Mucosa of rectum (tissue), 2 donors: ENCODE results near the gene PLA2G15.
"Not testable (repeated sequence)": the region's sequence is repeated elsewhere in the genome, so short reads cannot be mapped to it uniquely, and the experiment has no call there.

Source experiments
- H3K27ac ChIP-seq, 2 donors: one replicate each; pipeline ENCODE4 v1.7.0; 2013; ENCODE audit warnings: inconsistent platforms in 2 of 2, low read depth in 2 of 2, low read length in 2 of 2
- H3K27me3 ChIP-seq, 2 donors: one replicate each; pipeline ENCODE4 v1.7.0; 2013; ENCODE audit warnings: low read length in 2 of 2; ENCODE audit not compliant: control insufficient read depth in 2 of 2, insufficient read depth in 2 of 2
- H3K36me3 ChIP-seq, 2 donors: one replicate each; pipeline ENCODE4 v1.7.0; 2013; ENCODE audit warnings: low read length in 2 of 2; ENCODE audit not compliant: control insufficient read depth in 2 of 2, insufficient read depth in 2 of 2
- H3K4me1 ChIP-seq, 2 donors: one replicate each; pipeline ENCODE4 v1.7.0; 2013; ENCODE audit warnings: low read length in 2 of 2, mild to moderate bottlenecking in 1 of 2; ENCODE audit not compliant: control insufficient read depth in 2 of 2, insufficient read depth in 2 of 2
- H3K4me3 ChIP-seq, 2 donors: one replicate each; pipeline ENCODE4 v1.7.0; 2013; ENCODE audit warnings: low read length in 2 of 2
- H3K9ac ChIP-seq, 2 donors: one replicate each; pipeline ENCODE4 v1.7.0; 2013; ENCODE audit warnings: low read length in 2 of 2, low read depth in 1 of 2, mild to moderate bottlenecking in 1 of 2
- H3K9me3 ChIP-seq, 2 donors: one replicate each; pipeline ENCODE4 v1.7.0; 2013; ENCODE audit warnings: low read length in 2 of 2; ENCODE audit not compliant: control insufficient read depth in 2 of 2
- donor health status: healthy.
- donor health status: Normal muscosa, but diverticular disease.

Gene PLA2G15

DNA sequence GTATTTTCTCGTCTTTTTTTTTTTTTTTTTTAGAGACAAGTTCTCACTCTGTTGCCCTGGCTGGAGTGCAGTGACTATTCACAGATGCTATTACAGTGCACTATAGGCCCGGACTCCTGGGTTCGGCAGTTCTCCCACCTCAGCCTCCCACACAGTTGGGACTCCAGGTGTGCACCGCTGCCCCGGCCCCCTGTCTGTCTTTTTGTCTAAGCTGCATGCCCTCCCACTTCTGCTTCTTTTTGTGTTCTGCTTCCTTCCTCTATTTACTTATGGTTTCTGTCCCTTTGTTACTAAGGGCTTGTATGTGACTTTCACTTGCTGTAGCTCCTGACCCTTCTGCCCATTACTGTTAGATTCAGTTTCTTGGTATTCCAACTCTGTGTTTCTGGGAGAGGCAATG, 39.7 kb downstream of the PLA2G15 start:
- Histone ChIP-seq H3K27me3 (no peaks in the 10 kb centered on the region), H3K9me3 (no peaks in the 10 kb centered on the region), H3K4me1 (peaks cover 11 to 36% of the 10 kb centered on the region in 2 donors), H3K36me3 (peaks cover 2 to 19% of the 10 kb centered on the region in 2 donors), H3K27ac (peak overlapping the region in 1 of 2 donors; percentile 64), H3K9ac (no peak overlapping the region), H3K4me3 (peak overlapping the region in 1 of 2 donors; percentile 4)

- peak overlapping the region in 1 of 2 donors; percentile 64 for H3K27ac ChIP-seq
- no peaks in the 10 kb centered on the region for H3K9me3 ChIP-seq
- H3K4me3 ChIP-seq: no peak overlapping the region
- H3K9ac ChIP-seq: no peak overlapping the region
- H3K4me1 ChIP-seq: peaks cover 11 to 40% of the 10 kb centered on the region in 2 donors
- no peaks in the 10 kb centered on the region for H3K27me3 ChIP-seq
- peaks cover 6 to 25% of the 10 kb centered on the region in 2 donors for H3K36me3 ChIP-seq
These were observed 40.5 kb downstream of the PLA2G15 start for GRCh38 chr16:68285683-68286082.

- Histone ChIP-seq H3K4me3 (peak overlapping the region in 1 of 2 donors; percentile 42), H3K27ac (peak overlapping the region in 1 of 2 donors; percentile 50), H3K9ac (peak overlapping the region in 1 of 2 donors; percentile 20), H3K4me1 (peaks cover 11 to 38% of the 10 kb centered on the region in 2 donors), H3K27me3 (no peaks in the 10 kb centered on the region), H3K9me3 (no peaks in the 10 kb centered on the region), H3K36me3 (peaks cover 12 to 29% of the 10 kb centered on the region in 2 donors)
These were observed 41.2 kb downstream of the PLA2G15 start for GRCh38 chr16:68286153-68287074.

DNA sequence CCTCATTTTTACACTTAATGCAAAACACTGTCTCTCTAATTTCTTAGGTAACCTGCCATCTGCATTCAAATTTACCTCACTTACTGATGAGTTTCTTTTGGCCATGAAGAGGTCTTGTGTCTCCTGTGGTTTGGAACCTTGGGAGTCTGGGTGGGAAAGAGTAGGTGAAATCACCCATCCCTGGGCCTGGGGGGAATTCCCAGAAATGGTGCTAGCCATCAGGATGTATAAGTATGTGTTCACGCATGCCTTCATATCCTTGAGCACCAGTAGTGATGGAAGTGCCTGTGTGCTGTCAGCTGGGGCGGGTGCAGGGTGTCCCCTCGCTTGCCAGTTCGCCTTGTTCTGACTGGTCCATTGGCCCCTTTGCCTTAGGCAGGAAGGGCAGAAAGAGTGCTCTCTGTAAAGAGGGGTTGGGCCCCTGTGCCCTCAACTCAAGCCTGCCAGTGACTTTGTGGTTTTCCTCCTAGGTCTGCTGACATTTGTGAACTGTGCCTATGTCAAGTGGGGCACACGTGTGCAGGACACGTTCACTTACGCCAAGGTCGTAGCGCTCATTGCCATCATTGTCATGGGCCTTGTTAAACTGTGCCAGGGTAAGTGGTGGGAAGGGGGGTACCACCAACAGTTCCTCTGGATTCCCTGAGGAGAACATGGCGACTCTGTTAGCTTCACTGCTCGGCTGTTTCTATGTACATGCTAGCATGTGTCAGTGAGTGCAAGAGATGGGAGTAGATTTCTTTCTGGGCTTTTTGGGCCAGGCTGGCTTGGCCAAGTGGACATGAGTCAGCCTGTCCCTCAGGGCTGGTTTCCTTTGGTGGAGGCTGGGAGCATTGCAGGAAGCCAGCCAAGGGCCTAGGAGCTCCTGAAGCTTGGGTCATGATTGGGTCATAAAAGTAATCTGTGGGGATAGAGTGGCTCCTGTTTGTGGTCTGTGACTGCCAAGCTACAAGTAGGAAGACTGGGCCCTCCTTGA, 42.4 kb downstream of the PLA2G15 start:
- Histone ChIP-seq H3K27me3 (no peaks in the 10 kb centered on the region), H3K36me3 (peaks cover 21 to 37% of the 10 kb centered on the region in 2 donors), H3K4me1 (peaks cover 11 to 37% of the 10 kb centered on the region in 2 donors), H3K9ac (no peak overlapping the region), H3K9me3 (no peaks in the 10 kb centered on the region), H3K27ac (peak overlapping the region; percentile 8 to 43), H3K4me3 (no peak overlapping the region)

- Histone ChIP-seq H3K36me3 (peaks cover 23 to 42% of the 10 kb centered on the region in 2 donors), H3K9me3 (no peaks in the 10 kb centered on the region), H3K27me3 (no peaks in the 10 kb centered on the region), H3K27ac (no peak overlapping the region), H3K4me1 (peaks cover 10 to 37% of the 10 kb centered on the region in 2 donors), H3K4me3 (no peak overlapping the region), H3K9ac (no peak overlapping the region)
These were observed 43.1 kb downstream of the PLA2G15 start for GRCh38 chr16:68288252-68288650.

DNA sequence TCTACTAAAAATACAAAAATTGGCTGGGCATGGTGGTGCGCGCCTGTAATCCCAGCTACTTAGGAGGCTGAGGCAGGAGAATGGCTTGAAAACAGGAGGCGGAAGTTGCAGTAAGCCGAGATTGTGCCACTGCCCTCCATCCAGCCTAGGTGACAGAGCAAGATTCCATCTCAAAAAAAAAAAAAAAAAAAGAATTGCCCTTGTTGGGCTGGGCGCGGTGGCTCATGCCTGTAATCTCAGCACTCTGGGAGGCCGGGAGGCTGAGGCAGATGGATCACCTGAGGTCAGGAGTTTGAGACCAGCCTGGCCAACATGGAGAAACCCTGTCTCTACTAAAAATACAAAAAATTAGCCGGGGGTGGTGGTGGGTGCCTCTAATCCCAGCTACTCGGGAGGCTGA, 43.6 kb downstream of the PLA2G15 start:
- not testable (repeated sequence) for H3K4me3 ChIP-seq, H3K27me3 ChIP-seq, H3K9me3 ChIP-seq, H3K27ac ChIP-seq, H3K9ac ChIP-seq
- peaks cover 6 to 35% of the 10 kb centered on the region in 2 donors for H3K4me1 ChIP-seq
- H3K36me3 ChIP-seq: peaks cover 27 to 46% of the 10 kb centered on the region in 2 donors

DNA sequence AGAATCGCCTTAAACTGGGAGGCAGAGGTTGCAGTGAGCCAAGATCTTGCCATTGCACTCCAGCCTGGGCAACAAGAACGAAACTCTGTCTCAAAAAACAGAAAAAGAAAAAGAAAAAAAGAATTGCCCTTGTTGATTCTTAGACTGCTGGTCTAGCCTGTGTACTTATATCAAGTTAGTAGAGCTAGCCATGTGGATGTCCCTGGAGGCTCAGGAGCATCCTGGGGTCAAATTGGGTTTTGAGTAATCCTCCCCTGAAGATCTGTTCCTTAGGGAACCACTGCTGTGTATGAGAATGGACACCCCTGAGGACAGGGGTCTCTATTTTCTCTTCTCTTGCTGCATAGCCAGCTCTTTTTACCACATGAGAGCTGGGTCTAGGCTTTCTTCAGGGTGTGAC, 44.0 kb downstream of the PLA2G15 start:
- Histone ChIP-seq H3K27ac (peak overlapping the region in 1 of 2 donors; percentile 48), H3K9ac (no peak overlapping the region), H3K27me3 (no peaks in the 10 kb centered on the region), H3K4me3 (no peak overlapping the region), H3K36me3 (peaks cover 30 to 47% of the 10 kb centered on the region in 2 donors), H3K4me1 (peaks cover 6 to 33% of the 10 kb centered on the region in 2 donors), H3K9me3 (no peaks in the 10 kb centered on the region)

DNA sequence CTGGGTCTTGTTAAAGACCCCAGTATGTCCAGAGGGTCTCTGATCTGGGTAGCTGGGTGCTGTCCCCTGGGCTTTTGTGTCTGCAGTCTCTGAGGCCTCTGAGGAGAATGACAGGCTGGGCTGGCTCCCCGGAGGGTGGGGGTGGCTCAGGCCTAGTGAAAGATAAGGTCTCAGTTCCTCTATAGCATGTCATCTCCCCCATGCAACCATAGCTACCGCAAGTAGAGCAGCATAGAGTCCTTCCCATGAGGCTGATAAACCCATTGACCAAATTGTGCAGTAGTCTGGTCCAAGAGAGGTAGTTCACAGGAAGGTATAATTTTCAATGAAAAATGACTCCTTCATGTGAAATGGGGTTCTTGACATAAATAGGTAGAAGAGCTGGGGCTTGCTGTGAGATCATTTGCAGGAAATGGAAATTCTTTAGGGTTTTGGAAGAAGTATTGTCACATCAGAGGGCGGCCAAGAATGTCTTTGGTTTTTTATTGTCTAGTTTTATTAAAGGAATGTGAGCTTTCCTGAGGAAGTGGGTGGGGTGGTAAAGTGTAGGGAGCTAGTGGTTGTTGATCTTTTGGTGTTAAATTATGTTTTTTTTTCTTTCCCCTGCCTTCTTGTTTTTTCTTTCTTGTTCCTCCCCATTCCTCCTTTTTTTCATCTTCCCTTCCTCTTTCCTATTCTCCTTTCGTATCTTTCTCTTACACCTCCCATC, 44.6 kb downstream of the PLA2G15 start:
- Histone ChIP-seq H3K9me3 (no peaks in the 10 kb centered on the region), H3K4me1 (peaks cover 6 to 28% of the 10 kb centered on the region in 2 donors), H3K27ac (peak overlapping the region; percentile 25 to 48), H3K27me3 (no peaks in the 10 kb centered on the region), H3K4me3 (no peak overlapping the region), H3K36me3 (peaks cover 35 to 49% of the 10 kb centered on the region in 2 donors), H3K9ac (no peak overlapping the region)

- H3K27ac ChIP-seq: peak overlapping the region in 1 of 2 donors; percentile 38
- H3K4me3 ChIP-seq: no peak overlapping the region
- no peaks in the 10 kb centered on the region for H3K27me3 ChIP-seq
- no peaks in the 10 kb centered on the region for H3K9me3 ChIP-seq
- peaks cover 35 to 52% of the 10 kb centered on the region in 2 donors for H3K36me3 ChIP-seq
- peaks cover 3 to 22% of the 10 kb centered on the region in 2 donors for H3K4me1 ChIP-seq
- no peak overlapping the region for H3K9ac ChIP-seq
These were observed 45.3 kb downstream of the PLA2G15 start for GRCh38 chr16:68290450-68290849.
